Measurements from ENCODE around the gene SLC43A2.

DNA sequence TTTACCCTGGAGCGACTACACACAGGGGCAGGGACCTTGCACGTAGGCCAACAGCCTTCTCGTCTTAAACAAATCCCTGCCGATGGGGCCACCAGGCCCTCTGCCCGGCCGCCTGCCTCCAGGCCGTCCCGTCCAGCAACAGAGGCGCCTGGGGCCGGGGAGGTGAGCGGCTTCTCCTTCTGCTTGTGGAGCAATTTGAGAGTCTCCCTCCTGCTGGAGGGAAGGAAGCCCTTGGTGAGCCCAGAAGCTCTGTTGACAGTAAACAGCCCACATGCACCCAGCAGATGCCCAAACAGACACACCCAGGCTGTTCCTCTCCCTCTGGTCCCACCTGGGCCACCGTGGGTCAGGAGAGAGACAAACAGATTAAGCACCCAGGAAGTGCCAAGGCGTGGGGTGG is 8.1 kb downstream of the SLC43A2 start:
- TF ChIP-seq, protein P1, sequence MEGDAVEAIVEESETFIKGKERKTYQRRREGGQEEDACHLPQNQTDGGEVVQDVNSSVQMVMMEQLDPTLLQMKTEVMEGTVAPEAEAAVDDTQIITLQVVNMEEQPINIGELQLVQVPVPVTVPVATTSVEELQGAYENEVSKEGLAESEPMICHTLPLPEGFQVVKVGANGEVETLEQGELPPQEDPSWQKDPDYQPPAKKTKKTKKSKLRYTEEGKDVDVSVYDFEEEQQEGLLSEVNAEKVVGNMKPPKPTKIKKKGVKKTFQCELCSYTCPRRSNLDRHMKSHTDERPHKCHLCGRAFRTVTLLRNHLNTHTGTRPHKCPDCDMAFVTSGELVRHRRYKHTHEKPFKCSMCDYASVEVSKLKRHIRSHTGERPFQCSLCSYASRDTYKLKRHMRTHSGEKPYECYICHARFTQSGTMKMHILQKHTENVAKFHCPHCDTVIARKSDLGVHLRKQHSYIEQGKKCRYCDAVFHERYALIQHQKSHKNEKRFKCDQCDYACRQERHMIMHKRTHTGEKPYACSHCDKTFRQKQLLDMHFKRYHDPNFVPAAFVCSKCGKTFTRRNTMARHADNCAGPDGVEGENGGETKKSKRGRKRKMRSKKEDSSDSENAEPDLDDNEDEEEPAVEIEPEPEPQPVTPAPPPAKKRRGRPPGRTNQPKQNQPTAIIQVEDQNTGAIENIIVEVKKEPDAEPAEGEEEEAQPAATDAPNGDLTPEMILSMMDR (conservative IDR thresholded peaks at IDR 0.05), result no peak
- TF ChIP-seq EZH2 (IDR thresholded peaks at IDR 0.05; ENCODE audit: low read depth), result no peak

Measured in PC-9 (cell line).